ENCODE data around the gene RRP1.
"Not testable (repeated sequence)": the region's sequence is repeated elsewhere in the genome, so short reads cannot be mapped to it uniquely, and the experiment has no call there.

RRP1 gene

DNA sequence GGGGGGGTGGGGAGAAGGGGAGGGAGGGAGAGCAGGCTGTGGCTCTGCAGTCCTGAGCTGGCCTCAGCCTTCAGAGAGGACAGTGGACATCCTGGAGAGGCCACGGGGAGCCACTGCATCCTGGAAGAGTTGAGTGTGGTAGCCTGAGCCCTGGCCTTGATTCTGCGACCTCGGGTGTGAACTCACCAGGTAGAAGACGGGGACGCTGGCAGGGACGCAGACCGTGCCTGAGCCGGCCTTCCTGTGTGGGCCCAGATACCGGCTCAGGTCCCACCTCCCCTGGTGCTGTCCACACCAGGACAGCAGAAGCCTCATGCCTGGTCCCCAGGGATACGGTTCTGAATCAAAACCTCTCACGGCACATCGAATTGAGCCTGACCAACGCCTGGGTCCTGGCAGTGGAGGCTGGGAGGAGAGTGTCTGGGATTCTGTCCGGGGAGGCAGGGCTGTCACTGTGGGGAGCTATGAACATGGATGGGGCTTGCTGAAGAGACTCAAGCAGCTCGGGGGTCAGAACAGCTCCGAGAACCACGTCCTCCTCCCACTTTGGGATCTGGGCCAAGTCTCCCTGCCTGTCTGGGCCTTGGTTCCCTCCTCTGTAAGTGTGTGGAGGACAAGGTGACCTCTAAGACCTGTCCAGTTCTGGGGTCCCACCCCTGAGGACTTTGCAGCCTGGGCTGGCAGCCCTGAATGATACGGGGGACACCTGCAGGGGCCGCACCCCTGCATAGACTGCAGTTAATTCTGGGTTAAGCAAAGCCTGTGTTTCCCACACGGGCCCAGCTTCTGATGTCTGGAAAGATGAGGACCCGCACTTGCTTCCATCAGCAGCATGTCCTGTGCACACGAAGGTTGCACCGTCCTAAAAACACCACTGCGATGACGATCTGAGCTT, 30.4 kb downstream of the RRP1 start:
- Histone ChIP-seq H3K4me3 (ENCODE audit: severe bottlenecking) (no peak overlapping the region), H3K27ac (ENCODE audit: poor library complexity, severe bottlenecking) (no peak overlapping the region), H3K27me3 (ENCODE audit: insufficient read depth, poor library complexity, severe bottlenecking) (no peaks in the 10 kb centered on the region), H3K36me3 (ENCODE audit: low read depth) (no peaks in the 10 kb centered on the region), H3K9me3 (ENCODE audit: severe bottlenecking) (no peaks in the 10 kb centered on the region), H3K4me1 (ENCODE audit: insufficient read depth, poor library complexity, severe bottlenecking) (no peaks in the 10 kb centered on the region)
- no peak for ATAC-seq (ENCODE audit: low read depth)
- no peak for DNase-seq (ENCODE audit: low spot score)
- TF ChIP-seq, protein P1, sequence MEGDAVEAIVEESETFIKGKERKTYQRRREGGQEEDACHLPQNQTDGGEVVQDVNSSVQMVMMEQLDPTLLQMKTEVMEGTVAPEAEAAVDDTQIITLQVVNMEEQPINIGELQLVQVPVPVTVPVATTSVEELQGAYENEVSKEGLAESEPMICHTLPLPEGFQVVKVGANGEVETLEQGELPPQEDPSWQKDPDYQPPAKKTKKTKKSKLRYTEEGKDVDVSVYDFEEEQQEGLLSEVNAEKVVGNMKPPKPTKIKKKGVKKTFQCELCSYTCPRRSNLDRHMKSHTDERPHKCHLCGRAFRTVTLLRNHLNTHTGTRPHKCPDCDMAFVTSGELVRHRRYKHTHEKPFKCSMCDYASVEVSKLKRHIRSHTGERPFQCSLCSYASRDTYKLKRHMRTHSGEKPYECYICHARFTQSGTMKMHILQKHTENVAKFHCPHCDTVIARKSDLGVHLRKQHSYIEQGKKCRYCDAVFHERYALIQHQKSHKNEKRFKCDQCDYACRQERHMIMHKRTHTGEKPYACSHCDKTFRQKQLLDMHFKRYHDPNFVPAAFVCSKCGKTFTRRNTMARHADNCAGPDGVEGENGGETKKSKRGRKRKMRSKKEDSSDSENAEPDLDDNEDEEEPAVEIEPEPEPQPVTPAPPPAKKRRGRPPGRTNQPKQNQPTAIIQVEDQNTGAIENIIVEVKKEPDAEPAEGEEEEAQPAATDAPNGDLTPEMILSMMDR (IDR thresholded peaks at IDR 0.05; ENCODE audit: poor library complexity, severe bottlenecking): no peak

DNA sequence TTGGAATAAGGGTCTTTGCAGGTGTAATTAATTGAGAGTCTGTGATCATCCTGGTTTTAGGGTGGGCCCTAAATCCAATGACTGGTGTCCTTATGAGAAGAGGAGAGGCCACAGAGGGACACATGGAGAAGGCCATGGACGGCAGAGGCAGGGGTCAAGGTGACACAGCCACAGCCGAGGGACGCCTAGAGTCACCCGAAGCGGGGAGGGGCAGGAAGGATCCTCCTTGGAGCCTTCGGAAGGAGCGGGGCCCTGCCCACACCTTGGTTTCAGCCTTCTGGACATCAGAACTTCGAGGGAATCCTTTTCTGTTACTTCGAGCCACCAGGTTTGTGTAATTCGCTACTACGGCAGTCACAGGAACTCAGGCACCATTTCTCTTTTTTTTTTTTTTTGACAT, 31.1 kb downstream of the RRP1 start:
- no peaks in the 10 kb centered on the region for H3K4me1 ChIP-seq (ENCODE audit: insufficient read depth, poor library complexity, severe bottlenecking)

DNA sequence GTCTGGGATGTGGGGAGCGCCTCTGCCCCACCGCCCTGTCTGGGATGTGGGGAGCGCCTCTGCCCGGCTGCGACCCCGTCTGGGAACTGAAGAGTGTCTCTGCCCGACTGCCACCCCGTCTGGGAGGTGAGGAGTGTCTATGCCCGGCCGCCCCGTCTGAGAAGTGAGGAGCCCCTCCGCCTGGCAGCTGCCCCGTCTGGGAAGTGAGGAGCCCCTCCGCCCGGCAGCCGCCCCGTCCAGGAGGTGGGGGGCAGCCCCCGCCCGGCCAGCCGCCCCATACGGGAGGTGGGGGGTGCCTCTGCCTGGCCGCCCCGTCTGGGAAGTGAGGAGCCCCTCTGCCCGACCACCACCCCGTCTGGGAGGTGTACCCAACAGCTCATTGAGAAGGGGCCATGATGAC, 32.8 kb downstream of the RRP1 start:
- H3K27ac ChIP-seq (ENCODE audit: poor library complexity, severe bottlenecking); H3K36me3 ChIP-seq (ENCODE audit: low read depth); H3K4me3 ChIP-seq (ENCODE audit: severe bottlenecking); H3K27me3 ChIP-seq (ENCODE audit: insufficient read depth, poor library complexity, severe bottlenecking); ATAC-seq (ENCODE audit: low read depth); H3K9me3 ChIP-seq (ENCODE audit: severe bottlenecking); H3K4me1 ChIP-seq (ENCODE audit: insufficient read depth, poor library complexity, severe bottlenecking): not testable (repeated sequence)
- peak; percentile 51 for DNase-seq (ENCODE audit: low spot score)

More for the DNA sequence above, 31.1 kb downstream of the RRP1 start:
- DNase-seq (ENCODE audit: low spot score) (no peak), ATAC-seq (ENCODE audit: low read depth) (no peak)
- Histone ChIP-seq H3K4me3 (ENCODE audit: severe bottlenecking) (no peak overlapping the region), H3K27ac (ENCODE audit: poor library complexity, severe bottlenecking) (no peak overlapping the region), H3K9me3 (ENCODE audit: severe bottlenecking) (no peaks in the 10 kb centered on the region), H3K36me3 (ENCODE audit: low read depth) (no peaks in the 10 kb centered on the region), H3K27me3 (ENCODE audit: insufficient read depth, poor library complexity, severe bottlenecking) (no peaks in the 10 kb centered on the region)
- TF ChIP-seq, protein P1 (IDR thresholded peaks at IDR 0.05; ENCODE audit: poor library complexity, severe bottlenecking): no peak

DNA sequence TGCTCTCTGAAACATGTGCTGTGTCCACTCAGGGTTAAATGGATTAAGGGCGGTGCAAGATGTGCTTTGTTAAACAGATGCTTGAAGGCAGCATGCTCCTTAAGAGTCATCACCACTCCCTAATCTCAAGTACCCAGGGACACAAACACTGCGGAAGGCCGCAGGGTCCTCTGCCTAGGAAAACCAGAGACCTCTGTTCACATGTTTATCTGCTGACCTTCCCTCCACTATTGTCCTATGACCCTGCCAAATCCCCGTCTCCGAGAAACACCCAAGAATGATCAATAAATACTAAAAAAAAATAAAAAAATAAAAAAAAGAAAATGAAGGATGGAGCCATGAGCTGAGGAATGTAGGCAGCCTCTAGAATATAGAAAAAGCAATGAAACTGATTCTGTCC, 33.4 kb downstream of the RRP1 start:
- not testable (repeated sequence) for ATAC-seq (ENCODE audit: low read depth); H3K4me3 ChIP-seq (ENCODE audit: severe bottlenecking); H3K36me3 ChIP-seq (ENCODE audit: low read depth); DNase-seq (ENCODE audit: low spot score); H3K27ac ChIP-seq (ENCODE audit: poor library complexity, severe bottlenecking); H3K27me3 ChIP-seq (ENCODE audit: insufficient read depth, poor library complexity, severe bottlenecking); H3K9me3 ChIP-seq (ENCODE audit: severe bottlenecking); H3K4me1 ChIP-seq (ENCODE audit: insufficient read depth, poor library complexity, severe bottlenecking)

DNA sequence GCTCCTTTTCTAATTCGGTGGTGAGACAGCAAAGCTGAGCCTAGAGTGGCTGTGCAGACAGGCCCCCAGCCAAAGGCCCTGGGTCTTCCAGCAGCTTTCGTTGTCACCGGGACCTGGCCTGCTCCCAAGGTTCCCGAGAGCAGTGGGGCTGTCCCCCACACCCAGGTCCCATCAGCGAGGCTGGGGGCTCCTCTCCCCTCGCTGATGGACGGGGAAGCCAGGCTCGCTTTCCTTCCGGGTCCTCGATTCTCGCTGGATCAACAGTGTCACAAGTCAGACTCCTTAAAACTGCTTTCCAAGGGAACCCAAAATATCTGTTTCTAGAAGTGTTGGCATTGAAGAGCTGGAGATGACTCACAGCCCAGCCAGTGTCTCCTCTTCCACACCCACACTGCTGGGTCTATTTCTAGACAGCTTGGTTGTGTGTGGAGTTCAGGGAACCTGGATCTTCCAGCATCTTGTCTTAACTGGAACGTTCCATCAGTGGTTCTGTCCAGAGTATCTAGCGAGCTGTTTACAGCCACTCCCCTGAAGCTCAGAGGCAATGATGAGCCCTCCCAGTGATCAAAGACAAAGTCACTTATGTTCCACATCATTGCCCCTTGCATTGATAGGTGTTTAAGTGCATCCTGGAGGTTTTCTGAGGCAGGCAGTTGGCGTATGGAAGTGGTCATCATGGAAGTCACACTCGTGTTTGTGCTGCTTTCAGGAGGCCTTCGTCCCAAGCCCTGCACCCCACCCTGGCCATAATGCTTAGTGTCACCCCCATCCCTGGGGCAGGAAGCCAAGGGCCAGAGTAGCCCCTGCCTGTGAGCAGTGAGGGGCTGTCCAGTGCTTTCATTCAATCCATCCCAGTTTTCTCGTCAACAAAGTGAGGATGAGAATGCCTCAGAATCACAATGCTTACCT, 35.2 kb downstream of the RRP1 start:
- Histone ChIP-seq H3K4me1 (ENCODE audit: insufficient read depth, poor library complexity, severe bottlenecking) (no peaks in the 10 kb centered on the region), H3K9me3 (ENCODE audit: severe bottlenecking) (no peaks in the 10 kb centered on the region), H3K36me3 (ENCODE audit: low read depth) (no peaks in the 10 kb centered on the region), H3K27me3 (ENCODE audit: insufficient read depth, poor library complexity, severe bottlenecking) (no peaks in the 10 kb centered on the region), H3K4me3 (ENCODE audit: severe bottlenecking) (no peak overlapping the region), H3K27ac (ENCODE audit: poor library complexity, severe bottlenecking) (no peak overlapping the region)
- DNase-seq (ENCODE audit: low spot score): no peak
- ATAC-seq (ENCODE audit: low read depth): peak; percentile 57; the same call in 2 of the 3 replicates
- TF ChIP-seq, protein P1 (IDR thresholded peaks at IDR 0.05; ENCODE audit: poor library complexity, severe bottlenecking): no peak
